AG04450 (cell line): ENCODE measurements around the gene ACOXL. TPM values are rescaled to one million over a fixed set of nuclear protein-coding genes. Genes with fewer than 3 reads are reported as not detected.

Experiments
- CTCF ChIA-PET: fragments of 300-600, 350-600 bp; formaldehyde crosslinking; extraction: SDS; loops from one replicate; lab custom pipeline; 2022; ENCODE audit warnings: antibody characterized with exemption, inconsistent platforms; lab: Charles Lee
- POLR2A ChIA-PET: fragments of 350-600 bp; formaldehyde crosslinking; extraction: SDS; loops from one replicate; lab custom pipeline; 2021; ENCODE audit warnings: antibody characterized with exemption, inconsistent platforms; lab: Yijun Ruan, JAX
- DNase-seq: peaks from one replicate; pipeline ENCODE4 v3.0.0-alpha.2; 2011; ENCODE audit warnings: low read depth, low spot score
- H3K27ac ChIP-seq: one replicate; pipeline ENCODE4 v1.5.1; 2012; ENCODE audit warnings: low read depth, low read length, control low read depth
- H3K27me3 ChIP-seq: one replicate; pipeline ENCODE4 v1.6.0; 2012; ENCODE audit warnings: low read length; ENCODE audit not compliant: control insufficient read depth, insufficient read depth
- H3K4me3 ChIP-seq: 2 replicates; pipeline ENCODE4 v1.5.1; 2011; ENCODE audit warnings: mild to moderate bottlenecking, low read depth, low read length, control low read depth
- H3K9me3 ChIP-seq: 2 replicates; pipeline ENCODE4 v1.5.1; 2012; ENCODE audit warnings: low read length; ENCODE audit not compliant: control insufficient read depth, insufficient read depth
- CTCF ChIP-seq: IDR thresholded peaks from 2 replicates; pipeline ENCODE4 v1.5.1; 2011; ENCODE audit warnings: low read depth, low read length, control low read depth, inconsistent platforms
- polyA plus RNA-seq: library from polyadenylated mRNA; depleted of rRNA; stranded (reverse); fragments of >200 nt; gene quantifications from 2 replicates; pipeline ENCODE4 v1.2.3, GENCODE V29; 2011

ACOXL gene
- polyA plus RNA-seq, 1 experiment, result not detected

DNA sequence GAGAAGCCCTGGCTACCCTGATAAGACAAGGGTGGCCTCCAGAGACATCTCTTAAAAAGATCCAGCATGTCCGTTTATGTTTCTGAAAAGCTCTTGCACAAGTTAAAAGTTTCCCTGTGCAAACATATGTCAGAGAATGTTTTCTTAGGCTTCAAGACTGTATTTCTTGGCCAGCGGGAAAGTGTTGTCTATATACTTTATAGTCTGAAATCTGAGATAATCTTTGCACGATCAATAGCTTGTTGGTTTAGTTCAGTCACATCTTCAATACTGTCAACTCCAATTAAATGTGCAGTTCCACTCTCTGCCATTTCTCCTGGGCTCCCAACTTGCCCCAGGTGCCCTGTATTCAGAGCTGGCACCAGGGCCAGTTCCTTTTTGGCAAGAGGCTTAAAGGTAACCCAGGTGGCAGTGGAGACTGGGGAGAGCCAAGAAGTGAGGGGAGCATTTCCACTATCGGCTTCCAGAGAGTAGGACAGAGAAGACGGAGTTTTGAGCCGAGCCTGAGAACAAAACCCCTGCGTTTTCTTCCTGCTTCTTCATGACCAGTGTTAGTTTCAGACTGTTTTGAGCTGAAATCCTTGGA lies 64.4 kb downstream of the ACOXL start:
- ChIA-PET POLR2A (no interaction called here), CTCF (interaction anchor here (0.6 kb wide), 1 partner anchor 15 kb away, joined by 3 read pairs; no protein-coding TSS in a partner anchor)
- DNase-seq, result no peak
- Histone ChIP-seq H3K4me3 (no peak overlapping the region), H3K27me3 (peaks cover 39% of the 10 kb centered on the region), H3K9me3 (no peaks in the 10 kb centered on the region), H3K27ac (no peak overlapping the region)
- TF ChIP-seq CTCF, result no peak

DNA sequence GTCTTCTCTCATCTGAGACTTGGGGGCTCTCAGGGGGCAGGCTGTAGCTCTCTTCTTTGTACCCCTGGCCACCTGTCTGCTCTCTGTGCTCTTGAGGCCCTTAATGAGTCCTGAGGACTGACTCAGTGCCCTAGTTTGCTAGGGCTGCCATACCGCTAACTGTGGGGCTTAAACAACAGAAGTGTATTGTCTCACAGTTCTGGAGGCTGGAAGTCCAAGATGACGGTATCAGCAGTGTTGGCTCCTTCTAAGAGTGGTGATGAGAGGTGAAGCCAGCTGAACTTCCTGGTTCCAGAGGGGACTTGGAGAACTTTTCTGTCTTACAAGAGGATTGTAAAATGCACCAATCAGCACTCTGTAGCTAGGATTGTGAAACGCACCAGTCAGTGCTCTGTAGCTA lies 67.0 kb downstream of the ACOXL start:
- CTCF ChIA-PET, result interaction anchor here (2.0 kb wide), 1 partner anchor 13 kb away, joined by 11 read pairs; no protein-coding TSS in a partner anchor

DNA sequence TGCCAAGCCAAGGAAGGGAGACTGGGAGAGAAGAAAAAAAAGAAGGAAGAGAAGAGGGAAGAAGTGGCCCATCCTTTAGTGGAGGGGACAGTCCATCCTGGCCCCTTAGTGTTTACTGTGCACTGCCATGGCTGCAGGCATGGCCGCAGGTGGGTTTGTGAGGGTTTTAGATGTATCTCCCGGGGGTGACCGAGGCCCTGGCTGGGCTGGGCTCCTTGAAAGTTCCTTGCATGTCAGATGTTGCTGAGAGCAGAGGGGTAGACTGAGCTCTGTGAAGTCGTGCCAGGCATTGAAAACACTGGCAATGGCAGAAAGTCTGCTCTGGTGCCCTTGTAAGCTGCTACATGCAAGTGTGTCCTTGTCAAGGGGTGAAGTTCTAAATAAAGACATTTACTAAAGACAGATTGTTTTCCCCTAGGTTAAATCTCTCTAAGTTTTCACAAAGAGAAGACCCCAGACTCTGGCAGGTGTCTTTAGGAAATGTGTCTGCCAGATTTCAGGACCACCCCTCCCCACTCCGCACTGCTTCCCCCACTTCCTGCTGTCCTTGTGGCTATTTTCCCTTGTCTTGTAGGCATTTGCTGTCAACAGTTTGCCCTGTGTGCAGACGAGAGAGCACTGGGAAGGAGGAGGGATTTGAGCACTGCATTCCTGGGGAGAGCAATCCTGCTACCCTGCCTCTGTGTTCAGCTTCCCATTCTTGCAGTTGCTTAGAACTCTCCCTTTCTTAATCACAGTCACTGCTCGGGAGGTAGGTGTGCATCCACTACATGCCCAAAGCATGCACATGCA lies 68.4 kb downstream of the ACOXL start:
- no peaks in the 10 kb centered on the region for H3K9me3 ChIP-seq
- H3K27me3 ChIP-seq, result peaks cover 23% of the 10 kb centered on the region
- ChIA-PET POLR2A (no interaction called here), CTCF (no interaction called here)
- no peak for DNase-seq
- no peak overlapping the region for H3K4me3 ChIP-seq
- no peak overlapping the region for H3K27ac ChIP-seq
- TF ChIP-seq CTCF, result no peak

More for the DNA sequence above, 67.0 kb downstream of the ACOXL start:
- TF ChIP-seq CTCF, result no peak
- POLR2A ChIA-PET, result no interaction called here
- H3K9me3 ChIP-seq, result no peaks in the 10 kb centered on the region
- H3K4me3 ChIP-seq, result no peak overlapping the region
- no peak for DNase-seq
- H3K27ac ChIP-seq, result no peak overlapping the region
- H3K27me3 ChIP-seq, result peaks cover 31% of the 10 kb centered on the region

- H3K27me3 ChIP-seq, result peaks cover 22% of the 10 kb centered on the region
Measured at GRCh38 chr2:110802208-110802932, 70.0 kb downstream of the ACOXL start.

More at GRCh38 chr2:110802208-110802932, 70.0 kb downstream of the ACOXL start:
- Histone ChIP-seq H3K9me3 (no peaks in the 10 kb centered on the region), H3K4me3 (no peak overlapping the region), H3K27ac (no peak overlapping the region)
- CTCF ChIA-PET, result no interaction called here
- no peak for TF ChIP-seq CTCF
- no peak for DNase-seq
- POLR2A ChIA-PET, result no interaction called here
